GM12892 (cell line): Measurements from ENCODE around the gene NEK6.

Source experiments
- DNase-seq: peaks from one replicate; pipeline ENCODE4 v3.0.0; 2011; ENCODE audit not compliant: insufficient read length
- FAIRE-seq: peaks from 2 replicates; lab custom pipeline; 2011; peaks lifted over from hg19 to GRCh38; lab: Jason Lieb, UNC
- POLR2A ChIP-seq: IDR thresholded peaks from 2 replicates; pipeline ENCODE4 v1.6.1; 2011; ENCODE audit warnings: low read depth, low read length, control low read depth
- POLR2AphosphoS5 ChIP-seq: IDR thresholded peaks from 2 replicates; pipeline ENCODE4 v1.6.1; 2011; ENCODE audit warnings: low read depth, low read length, control low read depth
- TAF1 ChIP-seq: IDR thresholded peaks from 2 replicates; pipeline ENCODE4 v1.6.1; 2011; ENCODE audit warnings: low read depth, mild to moderate bottlenecking, control low read depth, low read length, borderline replicate concordance

The NEK6 gene

GRCh38 chr9:124351672-124352468 lies 94.1 kb downstream of the NEK6 start:
- DNase-seq, result no peak
- FAIRE-seq, result no peak
- TF ChIP-seq TAF1, result no peak
- no peak; the same call in 1 of the 2 replicates for TF ChIP-seq POLR2A
- no peak; the same call in 1 of the 2 replicates for TF ChIP-seq POLR2AphosphoS5

- FAIRE-seq (peak; percentile 56), DNase-seq (no peak)
- peak; percentile 20; the same call in 1 of the 2 replicates for TF ChIP-seq POLR2A
- peak; percentile 45 for TF ChIP-seq POLR2AphosphoS5
- TF ChIP-seq TAF1, result no peak
Measured at GRCh38 chr9:124352616-124353015, 94.9 kb downstream of the NEK6 start.

GRCh38 chr9:124353166-124353768 lies 95.5 kb downstream of the NEK6 start:
- no peak for FAIRE-seq
- DNase-seq, result no peak
- no peak for TF ChIP-seq TAF1
- no peak for TF ChIP-seq POLR2AphosphoS5
- TF ChIP-seq POLR2A, result peak; percentile 30; the same call in 1 of the 2 replicates

- no peak for FAIRE-seq
- DNase-seq, result no peak
- TF ChIP-seq TAF1 (no peak), POLR2A (no peak; the same call in 1 of the 2 replicates), POLR2AphosphoS5 (no peak)
Measured at GRCh38 chr9:124353811-124354274, 96.1 kb downstream of the NEK6 start.

GRCh38 chr9:124354346-124355038 lies 96.7 kb downstream of the NEK6 start:
- DNase-seq (no peak), FAIRE-seq (no peak)
- TF ChIP-seq POLR2AphosphoS5 (peak; percentile 60), TAF1 (no peak), POLR2A (peak; percentile 49)

- TF ChIP-seq TAF1 (no peak), POLR2AphosphoS5 (peak; percentile 65), POLR2A (no peak; the same call in none of the 2 replicates)
- no peak for FAIRE-seq
- no peak for DNase-seq
Measured at GRCh38 chr9:124355039-124355940, 97.5 kb downstream of the NEK6 start.

GRCh38 chr9:124355941-124356744 lies 98.4 kb downstream of the NEK6 start:
- no peak for DNase-seq
- TF ChIP-seq POLR2AphosphoS5 (peak; percentile 61; the same call in 1 of the 2 replicates), POLR2A (no peak)
- no peak for FAIRE-seq

- no peak for FAIRE-seq
- no peak for DNase-seq
- peak; percentile 12; the same call in 1 of the 2 replicates for TF ChIP-seq POLR2AphosphoS5
- TF ChIP-seq TAF1, result no peak
- TF ChIP-seq POLR2A, result no peak
Measured at GRCh38 chr9:124356745-124357390, 99.1 kb downstream of the NEK6 start.

GRCh38 chr9:124357721-124358361 lies 100.1 kb downstream of the NEK6 start:
- TF ChIP-seq POLR2A (peak; percentile 74), TAF1 (no peak), POLR2AphosphoS5 (peak; percentile 70)
- DNase-seq (no peak), FAIRE-seq (no peak)

- FAIRE-seq (no peak), DNase-seq (no peak)
- TF ChIP-seq POLR2AphosphoS5 (0 out of 2 replicates have a peak, but pooled peaks have one; percentile 21), POLR2A (no peak)
Measured at GRCh38 chr9:124358631-124359030, 100.9 kb downstream of the NEK6 start.
